Inflammatory macrophage treated with lipopolysaccharide for 4 hours (primary cell): ENCODE measurements around the gene TNRC6C.
A peak's percentile ranks its signal among the peaks of the same experiment; 100 is the strongest.
"Not testable (repeated sequence)": the region's sequence is repeated elsewhere in the genome, so short reads cannot be mapped to it uniquely, and the experiment has no call there.

Source experiments
- DNase-seq: peaks from one replicate; pipeline ENCODE4 v3.0.0-alpha.2; 2020

The TNRC6C gene

DNA sequence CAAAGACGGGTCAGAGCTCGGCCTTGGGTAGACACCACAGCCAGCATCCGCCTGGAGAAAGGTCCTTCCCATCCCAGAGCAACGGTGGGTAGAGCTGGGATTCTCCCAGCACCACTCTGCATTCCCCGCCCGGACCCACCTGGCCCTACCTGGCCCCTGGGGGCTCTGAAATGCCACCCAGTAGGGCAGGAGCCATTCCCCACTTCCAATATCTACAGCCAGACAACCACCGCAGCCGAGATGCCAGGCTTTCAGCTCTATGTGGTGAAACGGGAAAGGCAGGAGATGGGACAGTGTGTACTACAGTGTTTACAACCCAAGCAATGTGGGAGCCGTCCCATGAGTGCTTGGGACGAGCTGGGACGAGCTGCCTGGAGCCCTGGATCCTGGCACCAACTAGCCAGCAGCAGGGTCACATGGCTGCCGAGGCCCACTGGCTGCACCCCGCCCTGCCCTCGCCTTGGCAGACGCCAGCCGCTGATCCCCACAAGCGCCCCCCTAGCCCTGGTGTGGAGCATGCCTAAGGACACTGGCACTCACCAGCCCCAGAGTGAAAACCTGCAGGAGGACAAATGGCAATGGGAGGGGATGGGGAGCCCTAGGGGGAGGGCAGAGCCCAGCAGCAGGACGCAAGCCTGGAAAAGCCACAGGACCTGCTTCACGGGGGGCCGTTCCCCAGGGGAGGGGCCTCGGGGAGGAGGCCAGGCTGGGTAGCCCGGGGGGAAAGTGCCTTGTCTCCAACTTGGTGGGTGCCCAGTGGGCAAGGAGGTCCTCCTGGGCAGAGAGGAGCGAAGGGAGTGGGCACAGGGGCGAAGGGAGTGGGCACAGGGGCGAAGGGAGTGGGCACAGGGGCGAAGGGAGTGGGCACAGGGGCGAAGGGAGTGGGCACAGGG lies 156.6 kb downstream of the TNRC6C start:
- no peak for DNase-seq

DNA sequence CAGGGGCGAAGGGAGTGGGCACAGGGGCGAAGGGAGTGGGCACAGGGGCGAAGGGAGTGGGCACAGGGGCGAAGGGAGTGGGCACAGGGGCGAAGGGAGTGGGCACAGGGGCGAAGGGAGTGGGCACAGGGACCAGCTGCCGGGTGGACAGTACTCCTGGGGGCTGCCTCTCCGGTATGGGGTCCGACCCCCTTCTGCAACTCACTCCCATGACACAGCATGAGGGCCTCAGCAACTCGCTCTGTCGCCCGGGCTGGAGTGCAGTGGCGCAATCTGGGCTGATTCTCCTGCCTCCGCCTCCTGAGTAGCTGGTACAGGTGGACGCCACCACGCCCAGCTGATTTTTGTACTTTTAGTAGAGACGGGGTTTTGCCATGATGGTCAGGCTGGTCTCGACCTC lies 157.3 kb downstream of the TNRC6C start:
- not testable (repeated sequence) for DNase-seq

DNA sequence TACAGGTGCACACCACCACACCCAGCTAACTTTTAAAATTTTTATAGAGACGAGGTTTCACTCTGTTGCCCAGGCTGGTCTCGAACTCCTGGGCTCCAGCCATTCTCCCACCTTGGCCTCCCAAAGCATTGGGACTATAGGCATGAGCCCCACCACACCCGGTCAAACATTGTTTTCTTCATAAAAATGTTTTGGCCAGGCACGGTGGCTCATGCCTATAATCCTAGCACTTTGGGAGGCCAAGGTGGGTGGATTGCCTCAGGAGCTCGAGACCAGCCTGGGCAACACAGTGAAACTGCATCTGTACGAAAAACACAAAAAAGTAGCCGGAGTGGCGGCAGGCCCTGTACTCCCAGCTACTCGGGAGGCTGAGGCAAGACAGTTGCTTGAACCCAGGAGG lies 157.9 kb downstream of the TNRC6C start:
- no peak for DNase-seq

DNA sequence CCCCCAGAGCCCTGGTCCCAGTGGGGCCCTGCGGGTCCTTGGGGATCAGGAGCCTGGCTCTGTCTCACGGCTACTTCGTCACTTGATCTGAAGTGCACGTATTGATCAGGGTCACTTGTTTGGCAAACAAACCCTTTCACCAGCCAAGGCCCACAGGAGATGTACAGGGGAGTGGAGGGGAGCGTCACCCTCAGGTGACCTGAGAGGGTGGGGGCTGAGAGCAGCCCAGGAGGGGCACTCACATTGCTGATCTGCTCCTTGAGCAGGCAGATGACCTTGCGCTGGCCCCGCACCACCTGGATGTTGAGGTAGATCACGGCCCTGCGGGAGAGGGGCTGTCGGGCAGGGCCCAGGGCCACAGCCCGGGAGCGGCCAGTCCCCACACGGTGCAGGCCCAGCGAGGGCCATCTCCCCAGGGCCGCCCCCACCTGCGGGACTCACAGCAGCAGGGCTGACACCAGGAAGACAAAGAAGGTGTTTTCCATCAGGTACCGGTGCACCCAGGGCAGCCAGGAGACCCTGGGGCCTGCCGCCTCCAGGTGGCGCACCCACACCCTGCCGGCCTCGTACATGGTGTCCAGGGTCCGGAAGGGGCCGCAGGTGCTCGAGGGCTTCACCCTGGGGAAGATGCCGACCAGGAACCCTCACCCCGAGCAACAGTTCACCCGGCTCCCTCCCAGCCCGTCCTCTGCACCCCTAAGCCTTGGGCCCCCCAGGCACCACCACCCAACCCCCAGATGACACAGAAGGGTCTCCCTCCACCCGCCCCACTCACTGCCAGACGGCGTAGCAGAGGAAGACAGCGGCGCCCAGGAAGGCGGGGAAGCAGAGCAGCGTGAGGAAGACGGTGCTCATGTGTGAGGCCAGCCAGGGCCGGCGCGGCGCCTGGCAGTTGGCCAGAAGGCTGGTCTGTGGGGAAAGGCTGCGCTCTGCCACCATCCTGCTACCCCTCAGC lies 158.8 kb downstream of the TNRC6C start:
- DNase-seq = no peak

DNA sequence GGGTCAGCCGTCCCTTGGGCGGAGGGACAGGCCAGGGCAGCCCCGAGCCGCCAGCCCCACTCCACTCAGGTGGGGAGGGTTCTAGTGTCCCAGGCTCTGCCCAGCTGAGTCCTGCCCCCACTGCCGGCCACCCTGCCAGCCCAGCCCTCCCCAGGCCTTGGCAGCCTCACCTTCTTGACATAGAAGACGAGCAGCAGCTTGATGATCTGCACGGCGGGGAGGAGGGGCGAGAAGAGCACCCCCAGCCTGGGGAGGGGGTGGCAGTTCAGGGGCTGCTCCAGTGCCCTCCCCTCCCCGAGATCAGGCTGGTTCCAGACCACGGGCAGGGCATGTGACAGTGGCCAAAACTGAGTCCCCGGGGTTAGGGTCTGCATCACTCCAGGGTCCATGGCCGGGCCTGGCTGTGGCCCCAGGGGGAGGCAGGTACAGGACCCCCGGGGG lies 160.3 kb downstream of the TNRC6C start:
- DNase-seq = no peak

DNA sequence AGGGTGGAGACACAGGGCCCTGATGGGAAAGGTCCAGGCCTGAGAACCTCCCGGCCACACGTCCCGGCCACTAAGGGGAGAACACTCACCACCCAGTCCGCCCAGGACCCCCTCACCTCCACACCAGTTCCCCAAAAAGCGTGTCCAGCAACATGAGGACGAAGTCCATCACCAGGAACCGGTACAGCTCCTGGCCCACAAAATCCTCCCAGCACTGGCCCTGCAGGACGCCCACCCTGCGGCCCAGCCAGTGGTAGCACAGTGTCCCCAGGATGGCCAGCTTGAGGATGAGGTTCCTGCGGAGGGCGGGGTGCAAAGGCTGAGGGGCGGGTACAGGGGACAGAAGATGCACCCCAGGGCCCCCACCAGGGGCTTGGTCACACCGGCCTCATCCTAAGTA lies 162.0 kb downstream of the TNRC6C start:
- no peak for DNase-seq

DNA sequence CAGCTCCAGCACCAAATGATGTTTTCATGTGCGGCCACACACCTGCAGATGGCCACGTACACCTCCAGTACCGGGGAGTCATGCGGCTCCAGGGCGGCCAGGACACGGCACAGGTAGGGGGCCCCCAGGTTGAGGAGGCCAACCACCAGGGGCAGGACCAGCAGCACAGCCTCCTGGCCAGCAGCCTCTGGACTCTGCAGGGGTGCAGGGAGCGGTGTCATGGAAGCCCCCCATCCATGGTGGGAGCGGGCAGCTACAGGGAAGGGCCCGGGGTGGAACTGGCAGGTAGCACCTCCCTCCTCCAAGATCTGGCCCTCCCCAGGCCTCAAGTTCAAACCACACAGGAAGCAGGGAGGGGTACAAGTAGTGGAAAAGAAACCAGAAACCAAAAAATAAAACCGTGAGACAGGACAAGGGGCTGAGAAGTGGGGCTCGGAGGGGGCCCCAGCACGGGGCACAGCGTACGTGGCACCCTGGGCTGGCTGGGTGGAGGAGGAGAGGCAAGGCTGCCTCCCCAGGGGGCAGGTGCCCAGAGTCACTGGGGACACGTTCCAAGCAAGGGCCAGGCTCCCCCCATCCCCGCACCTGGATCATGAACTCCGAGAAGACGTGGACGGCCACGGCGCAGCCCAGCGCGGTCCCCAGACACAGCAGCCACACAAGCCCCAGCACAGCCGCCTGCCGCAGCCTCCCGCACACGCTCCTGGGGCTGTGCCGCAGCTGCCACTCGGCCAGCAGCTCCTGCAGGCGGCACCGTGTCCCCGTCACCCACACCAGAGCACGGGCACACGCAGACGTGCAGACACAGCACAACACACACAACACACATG lies 162.7 kb downstream of the TNRC6C start:
- no peak for DNase-seq

DNA sequence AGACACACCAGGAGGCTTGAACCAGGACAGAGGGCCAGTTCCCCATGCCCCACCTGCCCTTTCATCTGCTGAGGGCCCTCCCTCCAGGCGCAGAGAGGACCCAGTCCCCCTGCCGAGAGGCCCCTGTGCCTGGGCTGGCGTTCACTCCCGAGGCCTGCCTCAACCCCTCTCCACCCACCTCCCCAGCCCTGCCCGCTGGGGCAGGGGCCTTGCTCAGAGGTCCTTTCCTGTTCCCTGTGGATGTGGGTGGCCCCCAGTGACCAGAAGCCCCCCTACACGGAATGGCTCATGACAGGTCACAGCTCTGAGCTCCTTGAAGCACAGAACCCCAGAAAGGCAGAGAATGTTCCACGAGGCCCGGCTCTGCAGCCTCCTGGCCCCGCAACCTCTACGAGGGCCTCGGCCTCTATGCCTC lies 163.3 kb downstream of the TNRC6C start:
- DNase-seq = no peak

DNA sequence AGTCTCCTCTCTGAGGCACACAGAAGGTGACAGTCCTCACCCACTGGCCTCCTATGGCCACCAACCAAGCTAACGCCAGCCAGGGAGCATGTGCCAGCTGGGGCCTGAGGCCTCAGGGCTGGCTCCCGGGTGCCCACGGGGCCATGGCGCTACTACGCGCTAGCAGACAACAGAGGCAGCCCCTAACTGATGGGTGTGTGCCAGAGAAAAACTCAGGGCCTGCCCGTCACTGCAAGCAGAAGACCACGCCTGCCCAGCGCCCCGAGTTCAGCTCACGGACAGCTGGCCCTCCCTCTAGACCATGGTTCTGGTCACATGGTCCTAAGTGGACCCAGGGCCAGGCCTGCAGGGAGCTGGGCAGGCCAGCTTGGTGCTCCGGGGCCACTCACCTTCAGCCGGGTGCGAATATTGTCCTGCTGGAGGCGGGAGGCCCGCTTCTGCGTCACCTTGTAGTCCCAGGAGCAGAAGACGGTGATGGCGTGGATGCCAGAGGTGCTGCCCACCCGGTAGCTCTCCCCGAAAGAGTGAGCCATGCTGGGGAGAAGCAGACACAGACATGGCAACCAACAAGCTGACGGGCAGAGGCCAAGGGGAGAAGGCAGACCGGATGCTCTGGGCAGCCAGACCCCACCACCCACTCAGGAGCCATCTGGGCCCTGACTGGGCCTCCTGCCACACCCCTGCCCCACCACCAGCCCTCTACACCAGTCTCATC lies 163.9 kb downstream of the TNRC6C start:
- DNase-seq = no peak

DNA sequence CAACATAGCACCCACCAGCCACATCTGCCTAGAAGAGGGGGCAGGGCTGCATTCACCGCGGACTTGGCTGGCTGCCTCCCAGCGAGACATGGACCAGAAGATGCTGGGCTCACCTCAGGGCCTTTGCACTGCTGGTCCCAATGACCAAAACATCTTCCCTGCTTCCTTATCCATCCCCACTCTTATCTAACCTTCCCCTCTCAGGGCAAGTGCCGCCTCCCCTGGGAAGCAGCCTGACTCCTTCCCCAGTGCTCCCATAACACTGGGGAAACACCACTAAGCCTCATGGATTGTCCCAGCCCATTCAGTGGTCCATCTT lies 164.4 kb downstream of the TNRC6C start:
- no peak for DNase-seq

DNA sequence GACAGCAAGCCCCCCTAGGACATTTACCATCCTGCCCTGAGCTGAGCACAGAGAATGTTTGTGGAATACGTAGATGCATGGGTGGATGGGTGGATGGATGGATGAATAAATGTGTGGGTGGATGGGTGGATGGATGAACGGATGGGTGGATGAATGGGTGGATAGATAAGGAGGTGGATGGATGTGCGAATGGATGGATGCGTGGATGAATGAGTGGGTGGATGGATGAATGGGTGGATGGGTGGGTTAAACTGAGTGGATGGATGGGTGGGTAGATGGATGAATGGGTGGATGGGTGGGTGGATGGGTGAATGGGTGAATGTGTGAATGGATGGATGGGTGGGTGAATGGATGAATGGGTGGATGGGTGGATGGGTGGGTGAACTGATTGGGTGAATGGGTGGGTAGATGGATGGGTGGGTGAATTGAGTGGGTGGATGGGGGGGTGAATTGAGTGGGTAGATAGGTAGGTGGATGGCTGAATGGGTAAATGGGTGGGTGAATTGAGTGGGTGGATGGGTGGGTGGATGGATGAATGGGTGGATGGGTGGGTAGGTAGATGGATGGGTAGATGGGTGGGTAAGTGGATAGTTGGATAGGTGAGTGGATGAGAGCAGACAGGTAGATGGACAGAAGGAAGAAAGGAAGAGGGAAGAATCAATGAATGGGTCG lies 164.9 kb downstream of the TNRC6C start:
- DNase-seq = no peak

DNA sequence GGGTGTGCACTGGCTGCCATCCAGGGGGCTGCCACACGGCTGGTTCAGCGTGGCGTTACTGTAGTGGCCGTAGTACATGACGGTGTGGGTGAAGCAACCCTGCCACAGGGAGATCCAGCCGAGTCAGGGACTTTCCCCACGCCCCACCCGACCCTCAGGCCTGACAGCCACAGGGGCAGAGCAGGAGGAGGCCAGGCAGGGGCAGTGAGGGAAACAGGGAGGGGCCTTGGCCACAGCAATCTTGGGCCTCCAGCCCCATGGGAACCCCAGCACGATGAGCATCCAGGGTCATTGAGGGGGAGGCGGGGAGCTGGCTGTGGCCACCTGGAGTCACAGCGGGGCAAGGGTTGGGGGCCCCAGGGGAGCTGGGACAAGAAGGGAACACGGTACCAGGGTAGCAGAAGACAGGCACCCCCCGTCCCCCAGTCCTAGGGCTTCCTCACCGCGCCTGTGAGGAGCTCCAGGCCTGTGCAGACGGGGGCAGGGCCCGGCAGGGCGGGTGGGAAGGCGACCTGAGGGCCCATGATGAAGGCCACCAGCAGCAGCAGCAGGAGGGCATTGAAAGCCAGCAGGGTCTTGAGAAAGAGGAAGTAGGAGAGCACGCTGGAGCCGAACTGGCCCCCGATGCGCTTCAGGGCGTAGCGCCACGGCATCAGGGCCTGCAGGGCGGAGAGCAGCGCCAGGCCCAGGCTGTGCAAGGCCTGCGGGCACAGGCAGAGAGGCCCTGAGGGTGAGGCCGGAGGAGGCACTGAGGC lies 165.8 kb downstream of the TNRC6C start:
- DNase-seq = peak; percentile 64

DNA sequence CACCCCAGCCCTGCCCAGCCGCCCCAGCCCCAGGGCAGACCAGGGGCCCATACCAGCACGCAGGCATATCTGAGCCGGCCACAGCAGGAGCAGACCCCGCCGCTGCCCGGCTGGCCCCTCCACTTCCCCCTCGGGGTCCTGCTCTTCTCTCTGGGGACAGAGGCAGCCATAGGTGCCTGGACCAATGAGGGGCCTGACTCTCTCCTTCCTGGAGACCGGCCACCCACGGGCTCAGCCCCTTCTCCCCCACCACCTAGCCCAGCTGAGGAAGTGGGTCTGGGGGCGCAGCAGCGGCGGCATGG lies 166.3 kb downstream of the TNRC6C start:
- no peak for DNase-seq

DNA sequence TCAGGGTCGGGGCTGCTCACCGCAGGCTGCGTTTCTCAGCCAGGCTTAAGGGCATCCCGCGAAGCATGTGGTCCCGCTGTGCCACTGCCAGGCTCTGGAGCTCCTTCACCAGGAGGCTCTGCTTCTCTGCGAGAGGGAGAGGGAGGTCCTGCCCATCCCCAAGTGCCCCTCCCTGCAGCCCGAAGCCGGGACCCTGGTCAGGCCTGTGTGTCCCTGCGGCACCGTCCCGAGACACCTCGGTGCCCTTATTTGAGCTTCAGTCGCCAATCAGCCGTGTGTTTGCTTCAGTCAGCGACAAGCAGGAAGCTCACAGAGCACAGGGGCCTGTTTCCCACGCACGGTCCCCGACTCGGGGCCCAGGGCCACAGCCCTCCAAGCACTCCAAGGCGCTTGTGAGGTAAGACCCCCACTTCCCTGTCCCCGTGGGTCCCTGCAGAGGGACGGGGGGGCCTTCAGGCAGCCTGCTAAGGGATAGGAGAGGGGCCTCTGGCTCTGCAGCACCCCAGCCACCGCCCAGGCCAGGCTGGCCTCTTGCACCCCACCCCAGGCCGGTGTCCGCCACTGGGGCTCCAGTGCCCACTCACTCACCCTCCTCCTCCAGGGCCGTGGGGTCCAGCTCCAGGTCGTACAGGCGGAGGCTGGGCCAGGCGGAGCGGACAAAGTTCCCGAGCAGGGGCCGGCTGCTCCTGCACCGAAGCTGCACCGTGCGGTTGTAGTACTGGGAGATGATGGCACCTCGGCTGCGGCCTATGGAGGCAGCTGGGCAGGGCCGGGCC lies 166.8 kb downstream of the TNRC6C start:
- no peak for DNase-seq

DNA sequence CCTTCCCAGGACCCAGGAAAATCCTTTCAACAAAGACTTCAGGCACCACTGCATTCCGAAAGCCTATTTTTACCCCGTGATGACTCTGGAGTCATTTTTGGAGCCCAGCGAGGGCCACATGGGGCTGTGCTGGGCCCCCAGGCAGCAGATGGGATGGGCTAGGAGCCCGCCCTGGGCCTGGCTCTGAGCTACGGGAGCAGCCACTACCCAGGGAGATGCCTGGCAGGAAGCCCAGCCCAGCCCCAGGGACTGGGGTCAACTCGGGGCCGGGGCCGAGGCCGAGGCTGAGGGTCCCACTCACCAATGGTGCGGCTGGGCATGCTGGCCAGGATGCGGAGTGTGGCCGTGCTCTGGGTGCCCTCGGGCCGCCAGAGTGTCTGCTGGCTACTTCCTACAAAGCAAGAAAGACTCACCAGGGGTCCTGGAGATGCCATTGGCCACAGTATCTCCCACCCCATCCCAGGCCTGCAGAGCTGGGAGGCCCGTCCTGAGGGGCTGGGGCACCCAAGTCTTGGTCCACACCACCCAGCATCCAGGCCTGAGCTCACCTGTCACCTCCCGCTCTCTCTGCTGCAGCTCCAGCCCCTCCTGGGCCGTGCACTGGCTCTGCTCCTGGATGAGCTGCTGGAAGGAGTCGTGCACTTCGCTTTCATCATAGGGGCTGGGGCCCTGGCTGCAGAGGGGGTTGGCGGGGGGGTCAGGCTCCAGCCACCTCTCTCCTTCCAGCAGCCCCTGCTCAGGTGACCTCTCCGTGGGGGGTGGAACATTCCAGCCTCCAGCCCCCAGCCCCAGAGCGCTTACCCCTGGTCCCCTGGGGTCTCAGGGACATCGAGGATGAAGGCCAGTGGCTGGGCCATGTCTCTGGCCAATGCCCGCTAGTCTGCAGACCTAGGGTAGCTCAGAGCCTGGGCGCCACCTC lies 167.7 kb downstream of the TNRC6C start:
- no peak for DNase-seq

DNA sequence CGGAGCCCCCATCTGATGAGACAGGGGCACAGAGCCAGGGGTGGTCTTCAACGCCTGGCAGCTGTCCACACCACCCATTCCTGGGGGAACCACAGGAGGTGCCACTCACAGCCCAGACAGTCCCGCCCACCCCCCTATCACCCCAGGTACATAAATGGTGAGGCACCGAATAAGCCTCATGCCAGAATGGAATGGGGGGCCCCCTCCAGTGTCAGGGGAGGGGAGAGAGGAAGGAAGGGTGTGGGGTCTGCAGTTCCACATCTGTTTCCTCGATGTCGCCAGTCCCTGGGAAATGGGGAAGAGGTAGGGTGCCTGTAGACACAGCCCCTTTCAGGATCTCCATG lies 168.4 kb downstream of the TNRC6C start:
- DNase-seq = no peak

DNA sequence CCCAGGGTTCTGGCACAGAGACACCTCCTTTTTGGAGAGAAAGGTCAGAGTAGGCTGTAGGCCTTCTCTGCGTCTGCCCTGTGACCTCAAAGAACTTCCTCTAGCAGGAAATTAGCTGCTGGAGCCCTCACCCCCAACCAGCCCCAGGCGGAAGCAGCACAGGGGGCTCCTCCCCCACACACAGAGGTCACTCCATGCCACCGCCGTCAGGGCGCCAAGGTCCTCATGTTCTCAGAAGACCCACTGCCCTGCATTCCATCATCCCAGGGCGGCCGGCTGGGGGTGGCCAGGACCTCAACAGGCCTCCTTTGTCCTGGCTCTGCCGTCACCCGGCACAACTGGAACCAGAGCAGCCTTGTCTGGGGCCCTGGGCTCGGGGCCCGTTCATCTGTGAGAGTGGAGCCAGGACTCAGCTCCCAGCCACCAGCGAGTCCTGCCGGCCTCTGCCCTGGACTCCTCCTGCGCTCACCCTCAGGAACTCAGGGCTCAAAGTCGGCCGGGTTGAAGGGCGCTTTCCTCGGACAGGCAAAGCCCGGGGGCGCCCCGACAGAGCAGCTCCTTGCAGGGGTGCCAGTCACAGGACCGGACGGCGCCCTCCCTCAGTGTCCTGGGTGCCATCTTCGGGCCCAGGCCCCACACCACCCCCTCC lies 168.9 kb downstream of the TNRC6C start:
- peak; percentile 78 for DNase-seq

DNA sequence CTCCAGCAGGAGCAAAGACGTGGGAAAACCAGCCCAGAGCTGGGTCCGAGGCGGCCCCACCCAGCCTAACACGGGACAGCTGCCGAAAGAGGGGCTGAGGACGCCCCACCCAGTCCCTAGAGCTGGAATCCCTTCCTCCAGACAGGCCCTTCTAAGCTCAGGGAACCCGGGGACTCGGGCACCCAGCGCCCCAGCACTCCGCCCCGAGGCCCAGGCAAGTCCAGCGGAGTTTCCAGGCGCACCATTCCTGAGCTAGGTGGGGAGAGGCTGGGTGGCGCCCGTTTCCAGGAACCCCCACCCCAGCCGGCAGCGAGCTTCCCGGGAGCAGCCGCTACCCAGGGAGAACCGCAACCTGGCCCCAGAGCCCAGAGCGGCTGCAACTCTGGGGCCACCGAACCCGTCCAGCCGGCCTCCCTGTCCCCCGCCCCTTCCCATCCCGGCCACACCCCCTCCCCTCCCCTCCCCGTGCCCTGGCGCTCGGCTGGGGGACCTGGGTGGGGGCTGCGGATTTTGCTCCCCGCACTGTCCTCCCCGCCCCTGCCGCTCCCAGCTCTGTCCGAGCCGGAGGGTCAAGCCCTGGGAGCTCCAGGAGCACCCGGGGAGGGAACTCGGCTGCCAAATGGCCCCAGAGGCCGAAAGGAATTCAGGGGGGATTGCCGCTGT lies 169.5 kb downstream of the TNRC6C start:
- no peak for DNase-seq
